Erythroblast (primary cell): ENCODE data around the gene SMC6.

Experiments
- GATA1 ChIP-seq: IDR thresholded peaks from 2 replicates; pipeline ENCODE4 v1.6.1; 2011; ENCODE audit warnings: low read depth, mild to moderate bottlenecking, control low read depth, low read length, moderate library complexity
- POLR2A ChIP-seq: IDR thresholded peaks from 2 replicates; pipeline ENCODE4 v1.6.1; 2011; ENCODE audit warnings: mild to moderate bottlenecking, low read length

- TF ChIP-seq POLR2A = no peak
- TF ChIP-seq GATA1 = no peak
Measured at GRCh38 chr2:17662723-17663122, 90.9 kb downstream of the SMC6 start.
